HCT116 (cell line): ENCODE data around the gene PRKACA. TPM values are rescaled to one million over a fixed set of nuclear protein-coding genes. Genes with fewer than 3 reads are reported as not detected.

Experiments used
- ATAC-seq: fragments of 200-7000 bp; cut with Tn5 transposase; 2 replicates; pipeline ENCODE4 v1.9.1; 2020; ENCODE audit warnings: mild to moderate bottlenecking, moderate library complexity
- BruUV-seq: library from RNA; stranded (reverse); fragments of 400-500 nt; replicated peaks from 2 replicates; lab custom pipeline; 2021; lab: Mats Ljungman, UMichigan
- CTCF ChIA-PET: fragments of 300-600 bp; sonication (Branson Sonifier 250); formaldehyde crosslinking; loops from one replicate; lab custom pipeline; 2021; ENCODE audit warnings: antibody characterized with exemption; lab: Charles Lee
- POLR2A ChIA-PET: fragments of 300-600, 350-600 bp; sonication (Branson Sonifier 250); formaldehyde crosslinking; loops from one replicate; lab custom pipeline; 2021; ENCODE audit warnings: antibody characterized with exemption; lab: Charles Lee
- RAD21 ChIA-PET, 2 experiments: fragments of 300-600 bp; sonication (Branson Sonifier 250); formaldehyde crosslinking; loops; one replicate each; lab custom pipeline; 2023; ENCODE audit warnings: low total read pairs in 2 of 2; ENCODE audit not compliant: uncharacterized antibody in 2 of 2, unreplicated experiment in 2 of 2, low non-redundant PET in 1 of 2; lab: Charles Lee
- DNase-seq: peaks from one replicate; pipeline ENCODE4 v3.0.0-alpha.2; 2010; ENCODE audit warnings: low read depth, low spot score
- H2AFZ ChIP-seq: fragments of 200-600 bp; shearing (Covaris generic), sonication (generic); 2 replicates; pipeline ENCODE4 v1.6.1; 2017; ENCODE audit warnings: low read depth, mixed run types, mixed read lengths, antibody characterized with exemption, low read length; ENCODE audit not compliant: poor library complexity, severe bottlenecking
- H3K27ac ChIP-seq: 2 replicates; pipeline ENCODE4 v1.5.1; 2012; ENCODE audit warnings: low read depth, low read length
- H3K27me3 ChIP-seq: fragments of 200-600 bp; sonication (generic); 2 replicates; pipeline ENCODE4 v1.6.1; 2016; ENCODE audit warnings: mixed run types, low read length, mixed read lengths; ENCODE audit not compliant: insufficient read depth
- H3K36me3 ChIP-seq, 2 experiments: fragments of 200-500 bp in 1 of 2; fragments of 200-600 bp in 1 of 2; sonication (Bioruptor generic) in 1 of 2; sonication (generic) in 1 of 2; 2 replicates each; pipeline versions ENCODE4 v1.5.1 to v1.6.1; 2014 to 2016; ENCODE audit warnings: low read length in 2 of 2, inconsistent platforms in 1 of 2, mixed read lengths in 1 of 2, mixed run types in 1 of 2; ENCODE audit not compliant: insufficient read depth in 2 of 2, control insufficient read depth in 1 of 2
- H3K4me1 ChIP-seq, 2 experiments: fragments of 200-600 bp in 1 of 2; sonication (generic) in 1 of 2; 2 replicates each; pipeline versions ENCODE4 v1.5.1 to v1.6.1; 2012 to 2017; ENCODE audit warnings: low read length in 2 of 2, inconsistent platforms in 1 of 2, mild to moderate bottlenecking in 1 of 2, mixed read lengths in 1 of 2, mixed run types in 1 of 2, moderate library complexity in 1 of 2; ENCODE audit not compliant: insufficient read depth in 2 of 2, control insufficient read depth in 1 of 2
- H3K4me2 ChIP-seq: fragments of 200-600 bp; sonication (generic); 2 replicates; pipeline ENCODE4 v1.6.1; 2017; ENCODE audit warnings: mixed run types, low read length, mixed read lengths
- H3K4me3 ChIP-seq, 2 experiments: fragments of 200-600 bp in 1 of 2; sonication (generic) in 1 of 2; replicated peaks in 1 of 2; 2 replicates each; pipeline ENCODE4 v1.5.1; 2011 to 2016; ENCODE audit warnings: low read length in 2 of 2, control low read depth in 1 of 2, low read depth in 1 of 2, mild to moderate bottlenecking in 1 of 2, mixed read lengths in 1 of 2, mixed run types in 1 of 2
- H3K79me2 ChIP-seq: fragments of 200-600 bp; sonication (generic); 2 replicates; pipeline ENCODE4 v1.6.1; 2017; ENCODE audit warnings: mild to moderate bottlenecking, mixed run types, low read length, moderate library complexity, mixed read lengths; ENCODE audit not compliant: insufficient read depth
- H3K9ac ChIP-seq: fragments of 200-600 bp; sonication (generic); 2 replicates; pipeline ENCODE4 v1.6.1; 2016; ENCODE audit warnings: low read length, mixed read lengths
- H3K9me2 ChIP-seq: fragments of 200-600 bp; sonication (generic), shearing (Covaris generic); 2 replicates; pipeline ENCODE4 v1.6.1; 2017; ENCODE audit warnings: mixed run types, mild to moderate bottlenecking, moderate library complexity; ENCODE audit not compliant: insufficient read depth
- H3K9me3 ChIP-seq, 2 experiments: fragments of 200-500 bp in 1 of 2; fragments of 200-600 bp in 1 of 2; sonication (Bioruptor generic) in 1 of 2; sonication (generic) in 1 of 2; 2 replicates each; pipeline ENCODE4 v1.6.1; 2014 to 2017; ENCODE audit warnings: low read length in 2 of 2, mixed read lengths in 2 of 2, inconsistent platforms in 1 of 2, low read depth in 1 of 2, mild to moderate bottlenecking in 1 of 2, mixed run types in 1 of 2, moderate library complexity in 1 of 2; ENCODE audit not compliant: control insufficient read depth in 1 of 2, insufficient read depth in 1 of 2
- H4K20me1 ChIP-seq: fragments of 200-600 bp; sonication (generic), shearing (Covaris generic); 2 replicates; pipeline ENCODE4 v1.6.1; 2017; ENCODE audit warnings: mixed run types, mild to moderate bottlenecking, moderate library complexity; ENCODE audit not compliant: insufficient read depth
- CEBPB ChIP-seq: IDR thresholded peaks from 2 replicates; pipeline ENCODE4 v1.6.1; 2012; ENCODE audit warnings: low read depth
- ELF1 ChIP-seq: IDR thresholded peaks from 2 replicates; pipeline ENCODE4 v1.6.1; 2012; ENCODE audit warnings: low read depth, borderline replicate concordance
- EZH2phosphoT487 ChIP-seq: fragments of 200-600 bp; IDR thresholded peaks from 2 replicates; pipeline ENCODE4 v1.6.1; 2018; ENCODE audit warnings: antibody characterized with exemption, borderline replicate concordance
- FOSL1 ChIP-seq: IDR thresholded peaks from 2 replicates; pipeline ENCODE4 v1.6.1; 2012; ENCODE audit warnings: low read depth
- JUND ChIP-seq: IDR thresholded peaks from 2 replicates; pipeline ENCODE4 v1.6.1; 2012
- MAX ChIP-seq: IDR thresholded peaks from 2 replicates; pipeline ENCODE4 v1.6.1; 2012
- POLR2A ChIP-seq: IDR thresholded peaks from 2 replicates; pipeline ENCODE4 v1.7.0; 2011; ENCODE audit warnings: borderline replicate concordance; ENCODE audit not compliant: insufficient read depth, insufficient read length; ENCODE audit errors: extremely low read depth
- POLR2AphosphoS5 ChIP-seq: IDR thresholded peaks from 2 replicates; pipeline ENCODE4 v1.6.1; 2011; ENCODE audit warnings: mild to moderate bottlenecking, low read depth, low read length, moderate library complexity
- REST ChIP-seq: IDR thresholded peaks from 2 replicates; pipeline ENCODE4 v1.6.1; 2012; ENCODE audit warnings: low read depth
- SIN3A ChIP-seq: IDR thresholded peaks from 2 replicates; pipeline ENCODE4 v1.6.1; 2012; ENCODE audit warnings: low read depth
- SRF ChIP-seq: IDR thresholded peaks from 2 replicates; pipeline ENCODE4 v1.6.1; 2012; ENCODE audit warnings: low read depth
- TCF7L2 ChIP-seq: IDR thresholded peaks from 2 replicates; pipeline ENCODE4 v1.7.0; 2011; ENCODE audit warnings: borderline replicate concordance, inconsistent platforms; ENCODE audit not compliant: insufficient read depth, insufficient read length; ENCODE audit errors: extremely low read depth
- YY1 ChIP-seq: IDR thresholded peaks from 2 replicates; pipeline ENCODE4 v1.6.1; 2011; ENCODE audit warnings: low read length, low read depth, moderate library complexity, mild to moderate bottlenecking; ENCODE audit not compliant: insufficient replicate concordance; ENCODE audit errors: extremely low read depth
- ZBTB33 ChIP-seq: IDR thresholded peaks from 2 replicates; pipeline ENCODE4 v1.6.1; 2011; ENCODE audit warnings: mild to moderate bottlenecking, low read length, moderate library complexity; ENCODE audit not compliant: insufficient replicate concordance; ENCODE audit errors: extremely low read depth
- ZFX ChIP-seq: fragments of 450-650 bp; IDR thresholded peaks from 2 replicates; pipeline ENCODE4 v1.6.1; 2017
- ZNF274 ChIP-seq: fragments of 200-500 bp; sonication (Bioruptor generic); IDR thresholded peaks from 2 replicates; pipeline ENCODE4 v1.6.1; 2014; ENCODE audit warnings: mild to moderate bottlenecking, low read depth, low read length, inconsistent platforms
- intact Hi-C: fragments of 100-400 bp; cut with micrococcal nuclease; formaldehyde crosslinking; loops from 2 replicates; pipeline ENCODE4 v1.10.0; 2022
- total RNA-seq: library from RNA; stranded (reverse); gene quantifications from one replicate; pipeline ENCODE4 v1.2.1, GENCODE V29; 2021; ENCODE audit not compliant: unreplicated experiment

Gene PRKACA
- total RNA-seq, 1 experiment from 2014 or later: 95.7 TPM

GRCh38 chr19:14145381-14145780 is 27.8 kb upstream of the PRKACA start:
- no peaks in the 10 kb centered on the region for H3K36me3 ChIP-seq
- no peak overlapping the region for H3K9ac ChIP-seq
- ChIA-PET POLR2A (interaction anchor here (2.1 kb wide), 1 partner anchor 9 kb away, joined by 12 read pairs; the partner anchor contains the start of gene ASF1B), CTCF (interaction anchor here (0.7 to 1.7 kb wide), 3 partner anchors 9 to 261 kb away, joined by 3 to 9 read pairs (median 3); partner anchors contain the start of gene ASF1B), RAD21 (no interaction called here)
- no peaks in the 10 kb centered on the region for H3K79me2 ChIP-seq
- no peak overlapping the region for H3K27ac ChIP-seq
- H3K9me2 ChIP-seq: no peaks in the 10 kb centered on the region
- H3K4me2 ChIP-seq: no peak overlapping the region
- no peak overlapping the region for H3K4me3 ChIP-seq
- H2AFZ ChIP-seq: no peak overlapping the region
- no peaks in the 10 kb centered on the region for H3K27me3 ChIP-seq
- BruUV-seq: no TSS peak
- no peak for ATAC-seq
- H4K20me1 ChIP-seq: no peaks in the 10 kb centered on the region
- TF ChIP-seq FOSL1: no peak
- no peak for TF ChIP-seq SIN3A
- no peak for TF ChIP-seq REST
- no peak for TF ChIP-seq EZH2phosphoT487
- TF ChIP-seq MAX: no peak
- no peak for TF ChIP-seq POLR2A
- TF ChIP-seq TCF7L2: no peak
- no peak for TF ChIP-seq YY1
- no peak for TF ChIP-seq ZBTB33
- no peak for TF ChIP-seq POLR2AphosphoS5
- no peak for TF ChIP-seq JUND
- no peak for TF ChIP-seq SRF
- TF ChIP-seq ELF1: no peak
- no peak for TF ChIP-seq ZNF274
- no peak for TF ChIP-seq ZFX
- no peak for TF ChIP-seq CEBPB
- TF ChIP-seq, all 23 proteins: peak for 0
- H3K4me1 ChIP-seq: peaks cover 5 to 20% of the 10 kb centered on the region in 2 experiments; a peak in 3 of 4 replicates
- no peak for DNase-seq
- intact Hi-C loops: no loop called here
- H3K9me3 ChIP-seq: no peaks in the 10 kb centered on the region
